Measurements from ENCODE around the gene THSD4.
A peak's percentile ranks its signal among the peaks of the same experiment; 100 is the strongest.

THSD4 gene

GRCh38 chr15:71085809-71086208 lies 29.5 kb upstream of the THSD4 start:
- in situ Hi-C loops (cut with HindIII; ENCODE audit: low pct_unique_long_range_greater_than_20kb, low sequenced_read_pairs), result no loop called here
- no peak for DNase-seq (ENCODE audit: low read depth in 1 of 2, low spot score in 1 of 2)
- TF ChIP-seq JUND (IDR thresholded peaks at IDR 0.05; ENCODE audit: low read depth), result no peak

- no peak for DNase-seq (ENCODE audit: low read depth in 1 of 2, low spot score in 1 of 2)
- in situ Hi-C loops (cut with HindIII; ENCODE audit: low pct_unique_long_range_greater_than_20kb, low sequenced_read_pairs), result no loop called here
- TF ChIP-seq JUND (IDR thresholded peaks at IDR 0.05; ENCODE audit: low read depth), result no peak
These were observed 27.1 kb upstream of the THSD4 start for GRCh38 chr15:71088155-71088554.

GRCh38 chr15:71088683-71089082 lies 26.6 kb upstream of the THSD4 start:
- in situ Hi-C loops (cut with HindIII; ENCODE audit: low pct_unique_long_range_greater_than_20kb, low sequenced_read_pairs), result no loop called here

GRCh38 chr15:71089801-71090200 lies 25.5 kb upstream of the THSD4 start:
- in situ Hi-C loops (cut with HindIII; ENCODE audit: low pct_unique_long_range_greater_than_20kb, low sequenced_read_pairs), result no loop called here
- TF ChIP-seq JUND (IDR thresholded peaks at IDR 0.05; ENCODE audit: low read depth), result no peak
- DNase-seq (ENCODE audit: low read depth in 1 of 2, low spot score in 1 of 2), result no peak

More at GRCh38 chr15:71088683-71089082, 26.6 kb upstream of the THSD4 start:
- DNase-seq (ENCODE audit: low read depth in 1 of 2, low spot score in 1 of 2), result no peak
- TF ChIP-seq JUND (IDR thresholded peaks at IDR 0.05; ENCODE audit: low read depth), result no peak

- TF ChIP-seq JUND (IDR thresholded peaks at IDR 0.05; ENCODE audit: low read depth), result no peak
- in situ Hi-C loops (cut with HindIII; ENCODE audit: low pct_unique_long_range_greater_than_20kb, low sequenced_read_pairs), result no loop called here
- peak in 1 of 2 experiments; percentile 38 for DNase-seq (ENCODE audit: low read depth in 1 of 2, low spot score in 1 of 2)
These were observed 23.7 kb upstream of the THSD4 start for GRCh38 chr15:71091601-71092000.

- no peak for DNase-seq (ENCODE audit: low read depth in 1 of 2, low spot score in 1 of 2)
- in situ Hi-C loops (cut with HindIII; ENCODE audit: low pct_unique_long_range_greater_than_20kb, low sequenced_read_pairs), result no loop called here
- no peak for TF ChIP-seq JUND (IDR thresholded peaks at IDR 0.05; ENCODE audit: low read depth)
These were observed 23.1 kb upstream of the THSD4 start for GRCh38 chr15:71092056-71092600.

GRCh38 chr15:71093054-71094024 lies 21.9 kb upstream of the THSD4 start:
- in situ Hi-C loops (cut with HindIII; ENCODE audit: low pct_unique_long_range_greater_than_20kb, low sequenced_read_pairs), result no loop called here
- TF ChIP-seq JUND (IDR thresholded peaks at IDR 0.05; ENCODE audit: low read depth), result peak; percentile 49; the same call in 1 of the 2 replicates

GRCh38 chr15:71094137-71094536 lies 21.1 kb upstream of the THSD4 start:
- no peak for TF ChIP-seq JUND (IDR thresholded peaks at IDR 0.05; ENCODE audit: low read depth)
- peak in 1 of 2 experiments; percentile 59 for DNase-seq (ENCODE audit: low read depth in 1 of 2, low spot score in 1 of 2)
- in situ Hi-C loops (cut with HindIII; ENCODE audit: low pct_unique_long_range_greater_than_20kb, low sequenced_read_pairs), result no loop called here

More at GRCh38 chr15:71093054-71094024, 21.9 kb upstream of the THSD4 start:
- peak; percentile 72 to 96 for DNase-seq (ENCODE audit: low read depth in 1 of 2, low spot score in 1 of 2)

GRCh38 chr15:71096676-71097075 lies 18.6 kb upstream of the THSD4 start:
- peak; percentile 99 for TF ChIP-seq JUND (IDR thresholded peaks at IDR 0.05; ENCODE audit: low read depth)
- peak in 1 of 2 experiments; percentile 100 for DNase-seq (ENCODE audit: low read depth in 1 of 2, low spot score in 1 of 2)
- in situ Hi-C loops (cut with HindIII; ENCODE audit: low pct_unique_long_range_greater_than_20kb, low sequenced_read_pairs), result no loop called here

GRCh38 chr15:71097890-71098289 lies 17.4 kb upstream of the THSD4 start:
- in situ Hi-C loops (cut with HindIII; ENCODE audit: low pct_unique_long_range_greater_than_20kb, low sequenced_read_pairs), result no loop called here
- DNase-seq (ENCODE audit: low read depth in 1 of 2, low spot score in 1 of 2), result no peak
- no peak for TF ChIP-seq JUND (IDR thresholded peaks at IDR 0.05; ENCODE audit: low read depth)

GRCh38 chr15:71098920-71099319 lies 16.4 kb upstream of the THSD4 start:
- in situ Hi-C loops (cut with HindIII; ENCODE audit: low pct_unique_long_range_greater_than_20kb, low sequenced_read_pairs), result no loop called here
- DNase-seq (ENCODE audit: low read depth in 1 of 2, low spot score in 1 of 2), result peak in 1 of 2 experiments; percentile 67
- TF ChIP-seq JUND (IDR thresholded peaks at IDR 0.05; ENCODE audit: low read depth), result no peak

GRCh38 chr15:71103102-71103676 lies 12.1 kb upstream of the THSD4 start:
- peak in 1 of 2 experiments; percentile 77 for DNase-seq (ENCODE audit: low read depth in 1 of 2, low spot score in 1 of 2)
- in situ Hi-C loops (cut with HindIII; ENCODE audit: low pct_unique_long_range_greater_than_20kb, low sequenced_read_pairs), result no loop called here
- TF ChIP-seq JUND (IDR thresholded peaks at IDR 0.05; ENCODE audit: low read depth), result no peak

GRCh38 chr15:71104636-71105035 lies 10.6 kb upstream of the THSD4 start:
- in situ Hi-C loops (cut with HindIII; ENCODE audit: low pct_unique_long_range_greater_than_20kb, low sequenced_read_pairs), result no loop called here
- DNase-seq (ENCODE audit: low read depth in 1 of 2, low spot score in 1 of 2), result peak in 1 of 2 experiments; percentile 94
- TF ChIP-seq JUND (IDR thresholded peaks at IDR 0.05; ENCODE audit: low read depth), result peak; percentile 83; the same call in 1 of the 2 replicates
